ENCODE measurements around the gene FOXA3.

- TF ChIP-seq CTCF (IDR thresholded peaks at IDR 0.05): no peak
- TF ChIP-seq POLR2A (IDR thresholded peaks at IDR 0.05): no peak
- TF ChIP-seq POLR2AphosphoS5 (IDR thresholded peaks at IDR 0.05): no peak
- no peak for TF ChIP-seq EP300 (IDR thresholded peaks at IDR 0.05; ENCODE audit: low read depth)
These were observed 14.9 kb downstream of the FOXA3 start for GRCh38 chr19:45879055-45879454.
